CD4-positive, alpha-beta T cell (primary cell): ENCODE data around the gene CCT3. TPM values are rescaled to one million over a fixed set of nuclear protein-coding genes. Genes with fewer than 3 reads are reported as not detected.

Source experiments
- ATAC-seq: fragments of 200-7000 bp; cut with Tn5 transposase; one replicate; pipeline ENCODE4 v1.10.0; 2022; ENCODE audit warnings: mild to moderate bottlenecking; ENCODE audit not compliant: poor library complexity
- CTCF ChIA-PET: fragments of 350-600 bp; sonication (Branson Sonifier 250); formaldehyde crosslinking; loops from one replicate; lab custom pipeline; 2021; ENCODE audit warnings: antibody characterized with exemption, inconsistent platforms; lab: Charles Lee
- POLR2A ChIA-PET: fragments of 350-600 bp; sonication (Branson Sonifier 250); formaldehyde crosslinking; loops from one replicate; lab custom pipeline; 2021; ENCODE audit warnings: antibody characterized with exemption, inconsistent platforms; lab: Charles Lee
- DNase-seq, 14 experiments: peaks; one replicate each; pipeline ENCODE4 v3.0.0-alpha.2; 2013 to 2020; ENCODE audit warnings: mixed read lengths in 2 of 14
- H3K27ac ChIP-seq, 2 donors: one replicate each; pipeline versions ENCODE4 v1.5.1 to v1.7.0; 2013; ENCODE audit warnings: low read length in 2 of 2, low read depth in 1 of 2, mild to moderate bottlenecking in 1 of 2
- H3K27me3 ChIP-seq, 2 experiments: 1 replicate in 1 of 2; 2 replicates in 1 of 2; pipeline versions ENCODE4 v1.6.1 to v1.7.0; 2013; ENCODE audit warnings: low read length in 2 of 2, control low read depth in 1 of 2, mild to moderate bottlenecking in 1 of 2, moderate library complexity in 1 of 2; ENCODE audit not compliant: insufficient read depth in 2 of 2, control insufficient read depth in 1 of 2
- H3K36me3 ChIP-seq: one replicate; pipeline ENCODE4 v1.6.1; 2013; ENCODE audit warnings: low read length, control low read depth; ENCODE audit not compliant: insufficient read depth
- H3K4me1 ChIP-seq: one replicate; pipeline ENCODE4 v1.6.1; 2013; ENCODE audit warnings: low read length, control low read depth; ENCODE audit not compliant: insufficient read depth
- H3K4me3 ChIP-seq: one replicate; pipeline ENCODE4 v1.5.1; 2013; ENCODE audit warnings: mild to moderate bottlenecking, low read length, moderate library complexity
- H3K9me3 ChIP-seq, 2 experiments: 1 replicate in 1 of 2; 2 replicates in 1 of 2; pipeline versions ENCODE4 v1.6.1 to v1.7.0; 2013; ENCODE audit warnings: low read length in 2 of 2, mild to moderate bottlenecking in 2 of 2, control low read depth in 1 of 2, moderate library complexity in 1 of 2; ENCODE audit not compliant: control insufficient read depth in 1 of 2, insufficient read depth in 1 of 2
- H3K27ac Mint-ChIP-seq: one replicate; pipeline ENCODE4 v1.8.0; 2020; ENCODE audit warnings: mixed read lengths
- H3K27me3 Mint-ChIP-seq: one replicate; pipeline ENCODE4 v1.8.0; 2021; ENCODE audit warnings: mixed read lengths
- H3K36me3 Mint-ChIP-seq: one replicate; pipeline ENCODE4 v1.8.0; 2021; ENCODE audit warnings: low read depth, mixed read lengths
- H3K4me1 Mint-ChIP-seq: one replicate; pipeline ENCODE4 v1.8.0; 2021; ENCODE audit warnings: low read depth, mixed read lengths
- H3K4me3 Mint-ChIP-seq: one replicate; pipeline ENCODE4 v1.8.0; 2020; ENCODE audit warnings: mild to moderate bottlenecking, mixed read lengths
- H3K9me3 Mint-ChIP-seq: one replicate; pipeline ENCODE4 v1.8.0; 2020; ENCODE audit warnings: mixed read lengths
- intact Hi-C, 2 experiments: fragments of 100-400 bp; cut with DNase I in 1 of 2; cut with micrococcal nuclease in 1 of 2; formaldehyde crosslinking; loops; one replicate each; pipeline versions ENCODE4 v1.15.1 to v1.9.0; 2023 to 2025; cut with DNase I, micrococcal nuclease
- total RNA-seq, 174 experiments: library from RNA in 2 of 174; stranded (reverse) in 2 of 174; gene quantifications; one replicate each; pipeline ENCODE4 v1.2.3 and lab custom pipeline; 2021 to 2026
- TF ChIP-seq, protein P1 (sequence below): fragments of 200-600 bp; IDR thresholded peaks from one replicate; pipeline ENCODE4 v1.8.0; 2022; ENCODE audit warnings: antibody characterized with exemption, mild to moderate bottlenecking

CCT3 gene
- total RNA-seq, 2 experiments from 2014 or later, result 49.6 to 50.2 TPM

DNA sequence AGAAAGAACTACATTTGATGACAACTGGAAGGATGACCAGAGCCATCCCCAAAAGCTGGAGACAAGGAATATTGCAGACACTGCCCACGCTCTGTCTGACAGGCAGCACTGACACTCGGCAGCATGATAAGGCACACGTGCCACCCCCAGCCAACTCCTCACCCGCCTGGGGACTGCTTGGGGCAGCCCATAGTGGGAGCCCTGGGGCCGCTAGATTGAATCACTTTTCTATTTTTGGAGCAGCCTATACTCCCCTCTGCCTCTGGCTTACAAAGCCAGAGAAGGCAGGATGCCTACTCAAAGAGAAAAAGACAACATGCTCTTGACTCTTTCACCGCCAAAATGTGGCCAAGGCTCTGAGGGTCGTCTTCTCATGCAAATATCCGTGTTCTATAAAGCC lies 56.8 kb downstream of the CCT3 start:
- peaks cover 36% of the 10 kb centered on the region for H3K4me1 ChIP-seq

DNA sequence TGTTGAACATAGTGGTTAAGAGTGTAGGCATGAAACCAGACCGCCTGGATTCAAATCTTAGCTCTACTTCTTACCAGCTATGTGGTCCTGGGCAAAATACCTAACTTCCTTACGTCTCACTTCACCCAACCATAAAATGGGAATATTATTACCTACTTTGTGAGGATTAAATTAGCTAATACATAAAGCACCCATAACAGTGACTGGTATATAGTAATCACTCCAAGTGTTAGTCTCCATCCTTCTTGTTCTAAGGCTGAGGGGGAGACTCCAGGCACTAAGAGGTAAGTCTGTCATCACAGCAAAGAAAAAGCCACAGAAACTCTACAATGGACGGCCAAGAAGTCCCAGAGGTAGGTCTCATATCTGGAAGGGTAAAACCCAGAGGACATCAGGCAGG lies 58.3 kb downstream of the CCT3 start:
- ChIA-PET CTCF (no interaction called here), POLR2A (interaction anchor here (1.2 to 1.3 kb wide), 2 partner anchors 16 to 34 kb away, joined by 3 read pairs; partner anchors contain the start of gene GLMP)
- Histone ChIP-seq H3K27me3 (no peaks in the 10 kb centered on the region), H3K9me3 (no peaks in the 10 kb centered on the region), H3K36me3 (peaks cover 41% of the 10 kb centered on the region), H3K4me3 (no peak overlapping the region), H3K27ac (no peak overlapping the region), H3K4me1 (peaks cover 34% of the 10 kb centered on the region)
- H3K27me3 Mint-ChIP-seq, result no peaks in the 10 kb centered on the region
- intact Hi-C loops, result loop anchor here in 1 of 2 experiments (5.0 kb wide), 2 partner anchors 88 to 462 kb away; partner anchors contain the start of genes MRPL24 and SLC25A44
- DNase-seq (no peak), ATAC-seq (no peak)
- no peak overlapping the region for H3K27ac Mint-ChIP-seq
- TF ChIP-seq, protein P1, sequence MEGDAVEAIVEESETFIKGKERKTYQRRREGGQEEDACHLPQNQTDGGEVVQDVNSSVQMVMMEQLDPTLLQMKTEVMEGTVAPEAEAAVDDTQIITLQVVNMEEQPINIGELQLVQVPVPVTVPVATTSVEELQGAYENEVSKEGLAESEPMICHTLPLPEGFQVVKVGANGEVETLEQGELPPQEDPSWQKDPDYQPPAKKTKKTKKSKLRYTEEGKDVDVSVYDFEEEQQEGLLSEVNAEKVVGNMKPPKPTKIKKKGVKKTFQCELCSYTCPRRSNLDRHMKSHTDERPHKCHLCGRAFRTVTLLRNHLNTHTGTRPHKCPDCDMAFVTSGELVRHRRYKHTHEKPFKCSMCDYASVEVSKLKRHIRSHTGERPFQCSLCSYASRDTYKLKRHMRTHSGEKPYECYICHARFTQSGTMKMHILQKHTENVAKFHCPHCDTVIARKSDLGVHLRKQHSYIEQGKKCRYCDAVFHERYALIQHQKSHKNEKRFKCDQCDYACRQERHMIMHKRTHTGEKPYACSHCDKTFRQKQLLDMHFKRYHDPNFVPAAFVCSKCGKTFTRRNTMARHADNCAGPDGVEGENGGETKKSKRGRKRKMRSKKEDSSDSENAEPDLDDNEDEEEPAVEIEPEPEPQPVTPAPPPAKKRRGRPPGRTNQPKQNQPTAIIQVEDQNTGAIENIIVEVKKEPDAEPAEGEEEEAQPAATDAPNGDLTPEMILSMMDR, result no peak
- H3K9me3 Mint-ChIP-seq, result no peaks in the 10 kb centered on the region
- peaks cover 47% of the 10 kb centered on the region for H3K4me1 Mint-ChIP-seq
- peaks cover 58% of the 10 kb centered on the region for H3K36me3 Mint-ChIP-seq
- H3K4me3 Mint-ChIP-seq, result peak overlapping the region; percentile 73

More for the DNA sequence above, 56.8 kb downstream of the CCT3 start:
- TF ChIP-seq, protein P1, result no peak
- Histone ChIP-seq H3K27ac (peak overlapping the region in 1 of 2 donors; percentile 82), H3K9me3 (no peaks in the 10 kb centered on the region), H3K36me3 (peaks cover 42% of the 10 kb centered on the region), H3K27me3 (no peaks in the 10 kb centered on the region), H3K4me3 (peak overlapping the region; percentile 79)
- Mint-ChIP-seq H3K36me3 (peaks cover 46% of the 10 kb centered on the region), H3K4me3 (peak overlapping the region; percentile 97), H3K9me3 (no peaks in the 10 kb centered on the region), H3K27ac (peak overlapping the region; percentile 86), H3K27me3 (no peaks in the 10 kb centered on the region), H3K4me1 (peaks cover 47% of the 10 kb centered on the region)
- peak in 6 of 14 experiments; percentile 8 to 54 (median 24) for DNase-seq
- ATAC-seq, result peak; percentile 24
- intact Hi-C loops, result loop anchor here in 1 of 2 experiments (5.0 kb wide), 2 partner anchors 89 to 461 kb away; partner anchors contain the start of genes MRPL24 and SLC25A44
- CTCF ChIA-PET, result interaction anchor here (1.9 kb wide), 1 partner anchor 56 kb away, joined by 5 read pairs; no protein-coding TSS in a partner anchor
- POLR2A ChIA-PET, result interaction anchor here (1.2 to 2.9 kb wide), 4 partner anchors 32 to 220 kb away, joined by 3 to 33 read pairs (median 9); partner anchors contain the start of genes MEF2D and PMF1

GRCh38 chr1:156276966-156277381 lies 61.1 kb downstream of the CCT3 start:
- ATAC-seq (no peak), DNase-seq (no peak)
- Mint-ChIP-seq H3K4me3 (no peak overlapping the region), H3K9me3 (no peaks in the 10 kb centered on the region), H3K27me3 (no peaks in the 10 kb centered on the region), H3K27ac (no peak overlapping the region), H3K4me1 (peaks cover 24% of the 10 kb centered on the region), H3K36me3 (peaks cover 73% of the 10 kb centered on the region)
- Histone ChIP-seq H3K4me3 (no peak overlapping the region), H3K4me1 (peaks cover 15% of the 10 kb centered on the region), H3K27ac (no peak overlapping the region), H3K27me3 (no peaks in the 10 kb centered on the region), H3K36me3 (peaks cover 68% of the 10 kb centered on the region), H3K9me3 (no peaks in the 10 kb centered on the region)
- CTCF ChIA-PET, result no interaction called here
- intact Hi-C loops, result no loop called here
- TF ChIP-seq, protein P1, result no peak
- POLR2A ChIA-PET, result no interaction called here
